Measurements from ENCODE around the gene UGT2B11.
"Not testable (repeated sequence)": the region's sequence is repeated elsewhere in the genome, so short reads cannot be mapped to it uniquely, and the experiment has no call there.

Gene UGT2B11

DNA sequence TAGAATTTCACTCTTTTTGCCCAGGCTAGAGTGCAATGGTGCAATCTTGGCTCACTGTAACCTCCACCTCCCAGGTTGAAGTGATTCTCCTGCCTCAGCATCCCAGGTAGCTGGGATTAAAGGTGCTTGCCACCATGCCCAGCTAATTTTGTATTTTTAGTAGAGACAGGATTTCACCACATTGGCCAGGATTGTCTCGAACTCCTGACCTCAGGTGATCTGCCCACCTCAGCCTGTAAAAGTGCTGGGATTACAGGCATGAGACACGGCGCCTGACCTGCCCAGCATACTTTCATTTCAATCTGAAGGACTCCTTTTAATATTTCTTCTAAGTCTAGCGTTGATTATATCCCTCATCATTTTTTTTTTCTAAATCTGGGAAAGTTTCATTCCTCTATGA, 45.4 kb downstream of the UGT2B11 start:
- not testable (repeated sequence) for DNase-seq

DNA sequence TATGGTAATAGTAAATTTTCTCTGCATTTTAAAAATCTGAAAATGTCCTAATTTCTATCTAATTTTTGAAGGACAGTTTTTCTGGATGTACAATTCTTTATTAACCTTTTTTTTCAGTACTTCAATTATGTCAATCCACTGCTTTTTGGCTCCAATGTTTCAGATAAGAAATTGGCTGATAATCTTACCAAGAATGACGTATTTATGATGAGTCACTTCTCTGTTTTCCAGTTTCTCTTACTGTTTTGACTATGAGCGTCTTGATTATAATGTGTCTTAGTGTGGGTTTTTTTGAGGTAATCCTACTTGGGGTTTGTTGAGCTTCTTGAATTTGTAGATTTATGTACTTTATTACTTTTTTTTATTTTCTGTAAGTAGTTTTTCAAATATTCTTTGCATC, 47.2 kb downstream of the UGT2B11 start:
- no peak for DNase-seq

DNA sequence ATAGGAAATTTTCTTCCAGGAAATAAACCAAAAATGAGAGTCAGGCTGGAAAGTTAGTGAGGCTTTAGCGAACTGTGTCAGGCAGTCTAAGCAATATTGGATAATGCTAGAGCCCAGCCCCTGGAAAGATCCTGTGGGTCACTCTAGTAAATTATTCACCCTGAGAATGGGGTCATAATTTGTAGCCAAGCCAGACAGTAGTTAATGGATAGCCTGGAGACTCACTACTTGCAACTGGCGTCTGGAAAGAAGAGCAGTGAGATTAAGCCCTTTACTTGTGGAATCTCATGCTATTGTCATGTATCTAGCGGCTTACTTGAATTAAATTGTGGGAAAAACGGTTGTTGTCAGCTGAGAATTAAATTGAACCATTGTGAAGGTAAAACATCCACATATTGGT, 48.2 kb downstream of the UGT2B11 start:
- not testable (repeated sequence) for DNase-seq

DNA sequence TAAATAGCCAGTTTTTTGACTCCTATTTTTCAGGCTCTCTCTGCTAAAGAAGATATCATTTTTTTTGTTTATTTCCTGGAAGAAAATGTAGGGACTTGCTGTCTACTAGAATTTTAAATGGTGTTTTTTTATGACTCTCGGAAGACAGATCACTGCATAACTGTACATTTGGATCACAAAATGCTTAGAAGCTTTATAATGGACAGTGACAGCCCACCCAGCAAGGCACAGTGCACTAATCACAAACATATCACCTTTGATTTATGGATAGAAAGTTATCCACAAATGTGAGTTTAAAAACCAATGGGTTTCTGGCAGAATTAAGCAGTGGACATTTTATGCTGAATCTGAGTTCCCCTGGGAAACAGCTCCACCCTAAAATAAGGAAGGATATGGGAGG, 48.8 kb downstream of the UGT2B11 start:
- DNase-seq, result not testable (repeated sequence)

DNA sequence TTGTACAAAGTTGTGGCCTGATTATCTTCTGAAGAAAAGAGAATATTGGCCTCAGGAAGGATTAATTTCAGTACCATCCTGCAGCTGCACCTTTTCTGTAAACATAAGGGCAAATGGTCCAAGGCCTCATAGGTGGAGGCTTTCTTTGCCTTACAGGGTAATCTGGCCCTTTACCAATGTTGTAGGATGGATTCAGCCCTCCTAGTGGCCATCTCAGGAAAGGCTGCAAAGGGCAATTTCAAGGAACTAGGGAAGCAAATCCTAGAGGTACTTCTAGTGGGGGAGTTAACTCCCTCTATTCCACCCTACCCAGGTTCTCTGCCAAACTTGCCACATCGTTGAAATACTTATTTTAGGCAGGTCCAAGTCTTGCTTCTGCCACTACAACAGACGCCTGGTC, 57.6 kb downstream of the UGT2B11 start:
- DNase-seq, result no peak

DNA sequence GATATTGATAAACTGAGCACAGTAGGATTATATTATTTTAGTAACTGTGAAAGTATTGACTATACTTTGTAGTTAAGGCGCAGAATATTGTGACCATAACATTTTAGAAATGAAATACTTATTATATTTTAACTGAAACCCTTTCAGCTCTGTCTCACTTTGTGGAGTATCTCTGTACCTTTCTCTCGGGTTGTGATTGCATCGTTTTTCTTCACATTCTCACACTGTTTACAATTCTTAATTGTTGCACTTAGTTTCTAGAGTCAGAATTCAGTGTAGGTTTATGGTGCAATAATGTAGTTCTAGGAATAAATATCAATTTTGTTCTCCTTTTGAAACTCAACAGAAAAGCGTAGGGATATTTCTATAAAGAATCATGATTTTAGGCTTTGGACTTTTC, 60.5 kb downstream of the UGT2B11 start:
- no peak for DNase-seq
